HG02885 (cell line): ENCODE results near the gene CDHR5.

Experiments used
- ATAC-seq: cut with Tn5 transposase; IDR thresholded peaks from one replicate; pipeline ENCODE4 v1.9.1; 2021; ENCODE audit warnings: mild to moderate bottlenecking; ENCODE audit not compliant: unreplicated experiment, poor library complexity

The CDHR5 gene

DNA sequence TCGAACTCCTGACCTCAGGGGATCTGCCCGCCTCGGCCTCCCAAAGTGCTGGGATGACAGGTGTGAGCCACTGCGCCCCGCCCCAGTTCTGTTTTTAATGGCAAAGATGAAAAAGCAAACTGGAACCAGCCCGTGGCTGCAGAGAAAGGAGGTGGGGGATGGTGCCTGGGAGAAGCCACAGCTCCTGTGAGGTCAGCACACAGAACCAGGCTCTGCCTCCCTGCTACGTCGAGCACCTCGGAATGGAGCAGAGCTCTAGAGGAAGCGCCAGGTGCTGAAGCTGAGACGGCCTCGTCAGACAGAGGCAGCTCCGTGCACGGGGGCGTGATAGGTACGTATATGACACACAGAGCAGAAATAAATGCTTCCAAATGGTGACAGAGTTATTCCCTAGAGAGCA is 20.8 kb upstream of the CDHR5 start:
- ATAC-seq = no peak

DNA sequence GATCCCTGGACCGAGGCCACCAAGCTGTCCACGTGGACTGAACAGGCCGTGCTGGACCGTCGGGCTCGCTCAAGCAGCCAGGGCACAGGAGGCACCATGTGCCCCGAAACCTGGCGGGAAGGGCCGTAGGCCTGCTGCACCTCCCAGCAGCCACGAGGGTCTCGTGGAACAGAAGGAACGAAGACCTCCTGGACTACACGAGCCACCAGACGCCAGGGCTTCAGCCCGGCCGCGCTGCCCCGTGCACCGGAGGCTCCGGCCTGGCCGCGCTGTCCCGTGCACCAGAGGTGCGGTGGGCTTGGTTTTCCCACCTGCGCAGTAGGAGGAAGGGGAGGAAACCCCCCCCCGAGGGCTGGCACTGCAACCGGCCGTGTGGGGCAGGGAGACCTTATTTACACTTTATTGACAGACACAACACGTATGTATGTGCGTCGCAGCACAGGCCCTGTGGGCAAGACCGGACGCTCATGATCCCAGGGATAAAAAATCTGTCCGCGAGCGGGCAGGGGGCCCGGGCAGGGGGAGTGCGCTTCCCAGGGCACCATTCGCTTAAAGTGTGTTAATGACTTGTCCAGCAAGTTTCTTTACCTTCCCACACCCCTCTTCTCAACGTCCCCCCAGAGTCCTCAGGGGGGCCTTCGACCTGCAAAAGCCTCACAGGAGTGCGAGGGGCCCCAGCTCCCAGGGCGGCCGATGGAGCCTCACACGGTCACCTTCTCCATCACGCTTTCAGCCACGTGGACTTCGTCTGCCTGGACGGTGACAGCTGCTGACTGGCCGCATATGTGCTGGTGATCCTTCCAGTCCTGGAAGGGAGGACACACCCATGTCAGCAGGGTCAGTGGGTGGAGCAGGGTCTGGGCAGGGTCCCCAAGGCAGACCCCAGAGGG is 19.3 kb upstream of the CDHR5 start:
- no peak for ATAC-seq

DNA sequence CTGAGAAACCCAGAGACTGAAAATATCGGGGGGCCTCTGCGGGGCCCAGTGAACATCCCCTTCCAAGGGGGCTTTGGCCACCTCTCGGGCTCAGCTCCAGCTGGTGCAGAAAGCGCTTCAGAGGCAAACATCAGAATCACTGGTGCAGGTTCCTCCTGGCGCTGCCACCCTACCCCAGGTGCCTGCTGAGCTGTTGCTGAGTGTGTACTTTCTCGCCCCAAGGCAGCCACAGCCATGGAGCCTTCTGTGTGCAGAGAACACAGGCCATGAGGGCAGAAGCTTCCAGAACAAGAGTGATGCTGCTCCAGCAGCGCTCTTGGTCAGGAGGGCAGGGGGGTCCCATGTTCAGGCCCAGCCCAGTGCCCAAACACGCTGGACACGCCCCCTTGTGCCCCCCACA is 18.6 kb upstream of the CDHR5 start:
- no peak for ATAC-seq

DNA sequence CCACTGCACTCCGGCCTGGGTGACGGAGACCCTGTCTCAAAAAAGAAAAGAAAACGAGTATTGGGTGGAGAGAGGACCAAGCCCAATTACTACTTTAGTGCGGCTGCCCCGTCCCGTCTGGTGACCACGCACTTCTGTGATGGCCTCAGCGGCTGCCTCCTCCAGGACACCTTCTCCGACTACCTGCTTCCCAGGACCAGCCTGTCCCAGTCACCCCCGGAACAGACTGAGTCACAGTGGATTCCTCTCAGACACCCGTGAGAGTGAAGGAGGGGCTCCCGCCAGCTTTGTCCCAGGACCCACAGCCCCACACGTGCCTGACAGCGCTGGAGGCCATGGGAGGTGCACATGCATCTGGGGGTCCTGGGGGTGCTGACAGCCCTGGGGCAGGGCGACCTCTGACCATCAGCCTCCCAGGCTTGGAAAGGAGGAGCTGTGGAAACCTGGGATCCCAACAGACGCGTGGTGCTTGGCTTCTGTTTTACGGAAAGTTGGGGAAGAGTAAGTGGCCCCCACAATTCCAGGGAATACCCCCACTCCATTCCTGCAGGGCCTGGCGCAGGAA is 17.1 kb upstream of the CDHR5 start:
- ATAC-seq = no peak

DNA sequence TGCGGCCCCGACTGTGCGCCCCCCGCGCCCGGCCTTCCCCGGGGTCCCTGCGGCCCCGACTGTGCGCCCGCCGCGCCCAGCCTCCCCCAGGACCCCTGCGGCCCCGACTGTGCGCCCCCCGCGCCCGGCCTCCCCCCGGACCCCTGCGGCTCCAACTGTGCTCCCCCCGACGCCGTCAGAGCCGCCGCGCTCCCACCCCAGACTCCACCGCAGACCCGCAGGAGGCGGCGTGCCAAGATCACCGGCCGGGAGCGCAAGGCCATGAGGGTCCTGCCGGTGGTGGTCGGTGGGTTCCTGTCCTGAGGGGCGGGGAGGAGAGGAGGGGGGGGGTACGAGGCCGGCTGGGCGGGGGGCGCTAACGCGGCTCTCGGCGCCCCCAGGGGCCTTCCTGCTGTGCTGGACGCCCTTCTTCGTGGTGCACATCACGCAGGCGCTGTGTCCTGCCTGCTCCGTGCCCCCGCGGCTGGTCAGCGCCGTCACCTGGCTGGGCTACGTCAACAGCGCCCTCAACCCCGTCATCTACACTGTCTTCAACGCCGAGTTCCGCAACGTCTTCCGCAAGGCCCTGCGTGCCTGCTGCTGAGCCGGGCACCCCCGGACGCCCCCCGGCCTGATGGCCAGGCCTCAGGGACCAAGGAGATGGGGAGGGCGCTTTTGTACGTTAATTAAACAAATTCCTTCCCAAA is 15.4 kb upstream of the CDHR5 start:
- no peak for ATAC-seq

DNA sequence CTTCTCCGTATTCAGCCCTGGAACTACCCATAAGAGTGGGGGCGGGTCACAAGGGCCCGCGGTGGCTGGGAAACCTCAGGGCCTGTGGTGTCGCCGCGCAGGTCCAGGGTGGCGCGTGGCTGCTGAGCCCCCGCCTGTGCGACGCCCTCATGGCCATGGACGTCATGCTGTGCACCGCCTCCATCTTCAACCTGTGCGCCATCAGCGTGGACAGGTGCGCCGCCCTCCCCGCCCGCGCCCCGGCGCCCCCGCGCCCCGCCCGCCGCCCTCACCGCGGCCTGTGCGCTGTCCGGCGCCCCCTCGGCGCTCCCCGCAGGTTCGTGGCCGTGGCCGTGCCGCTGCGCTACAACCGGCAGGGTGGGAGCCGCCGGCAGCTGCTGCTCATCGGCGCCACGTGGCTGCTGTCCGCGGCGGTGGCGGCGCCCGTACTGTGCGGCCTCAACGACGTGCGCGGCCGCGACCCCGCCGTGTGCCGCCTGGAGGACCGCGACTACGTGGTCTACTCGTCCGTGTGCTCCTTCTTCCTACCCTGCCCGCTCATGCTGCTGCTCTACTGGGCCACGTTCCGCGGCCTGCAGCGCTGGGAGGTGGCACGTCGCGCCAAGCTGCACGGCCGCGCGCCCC is 14.7 kb upstream of the CDHR5 start:
- ATAC-seq = no peak

DNA sequence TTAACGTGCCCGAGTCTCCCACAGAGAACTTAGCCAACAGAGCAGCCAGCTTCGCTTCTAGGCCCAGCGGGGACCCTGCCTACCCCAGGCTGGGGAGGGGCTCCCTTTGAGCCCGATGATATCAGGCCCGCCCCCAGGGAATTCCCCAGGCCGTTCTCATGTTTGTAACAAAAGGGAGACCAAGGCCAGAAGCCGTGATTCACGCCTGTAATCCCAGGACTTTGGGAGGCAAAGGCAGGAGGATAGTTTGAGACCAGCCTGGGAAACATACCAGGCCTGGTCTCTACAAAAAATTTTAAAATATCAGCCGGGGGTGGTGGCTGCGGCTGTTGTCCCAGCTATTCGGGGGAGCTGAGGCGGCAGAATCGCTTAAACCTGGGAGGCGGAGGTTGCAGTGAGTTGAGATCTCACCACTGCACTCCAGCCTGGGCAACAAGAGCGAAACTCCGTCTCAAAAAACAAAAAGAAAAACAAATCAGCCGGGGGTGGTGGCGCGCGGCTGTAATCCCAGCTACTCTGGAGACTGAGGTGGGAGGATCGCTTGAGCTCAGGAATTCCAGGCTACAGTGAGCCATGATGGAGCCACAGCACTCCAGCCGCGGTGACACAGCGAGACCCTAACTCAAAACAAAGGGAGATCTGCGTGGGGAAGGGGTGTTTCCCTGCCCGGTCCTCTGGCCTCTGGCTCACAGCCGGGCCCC is 14.0 kb upstream of the CDHR5 start:
- no peak for ATAC-seq

DNA sequence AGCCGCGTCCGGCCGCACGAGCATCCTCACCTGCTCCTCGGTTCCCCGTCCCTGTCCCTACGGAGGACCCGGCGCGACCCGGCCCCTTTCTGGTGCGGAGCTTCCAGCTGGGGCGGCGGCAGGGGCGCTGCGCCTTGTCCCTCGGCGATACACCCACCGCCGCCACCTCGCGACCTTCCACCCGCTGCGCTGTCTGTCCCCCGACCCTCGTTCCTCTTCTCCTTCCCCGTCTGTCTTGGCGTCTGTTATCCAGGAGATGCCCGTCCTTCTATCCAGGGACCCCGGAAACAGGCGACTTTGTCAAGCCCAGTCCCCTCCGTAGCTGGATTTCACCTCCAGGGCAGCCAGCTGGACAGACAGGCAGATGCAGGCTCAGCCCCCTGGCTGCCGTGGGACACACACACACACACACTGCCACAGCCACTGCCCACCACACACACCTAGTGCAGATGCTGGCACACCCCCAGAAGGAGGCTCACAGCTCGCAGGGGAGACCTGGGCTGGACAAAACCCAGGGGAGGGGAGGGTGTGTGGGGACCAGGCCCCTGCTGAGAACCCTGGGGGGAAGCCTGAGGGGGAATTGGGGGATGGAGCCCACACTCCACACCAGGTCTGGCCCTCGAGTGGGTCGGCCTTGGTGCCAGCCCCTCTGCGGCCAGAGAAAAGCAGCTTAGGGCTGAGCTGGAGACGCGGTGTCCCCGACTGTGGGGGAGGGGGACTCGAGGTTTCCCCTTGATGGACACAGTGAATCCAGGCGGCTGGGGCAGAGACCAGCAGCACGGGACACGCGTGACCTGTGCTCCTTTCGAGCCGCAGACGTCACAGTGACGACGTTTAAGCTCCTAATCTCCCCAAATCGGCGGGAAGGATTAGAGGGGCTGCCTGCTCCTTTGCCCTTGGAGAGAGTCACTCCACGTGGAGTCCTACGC is 13.1 kb upstream of the CDHR5 start:
- ATAC-seq = no peak

DNA sequence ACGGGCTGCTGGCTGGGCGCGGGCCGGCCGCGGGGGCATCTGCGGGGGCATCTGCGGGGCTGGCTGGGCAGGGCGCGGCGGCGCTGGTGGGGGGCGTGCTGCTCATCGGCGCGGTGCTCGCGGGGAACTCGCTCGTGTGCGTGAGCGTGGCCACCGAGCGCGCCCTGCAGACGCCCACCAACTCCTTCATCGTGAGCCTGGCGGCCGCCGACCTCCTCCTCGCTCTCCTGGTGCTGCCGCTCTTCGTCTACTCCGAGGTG is 12.5 kb upstream of the CDHR5 start:
- ATAC-seq = no peak

DNA sequence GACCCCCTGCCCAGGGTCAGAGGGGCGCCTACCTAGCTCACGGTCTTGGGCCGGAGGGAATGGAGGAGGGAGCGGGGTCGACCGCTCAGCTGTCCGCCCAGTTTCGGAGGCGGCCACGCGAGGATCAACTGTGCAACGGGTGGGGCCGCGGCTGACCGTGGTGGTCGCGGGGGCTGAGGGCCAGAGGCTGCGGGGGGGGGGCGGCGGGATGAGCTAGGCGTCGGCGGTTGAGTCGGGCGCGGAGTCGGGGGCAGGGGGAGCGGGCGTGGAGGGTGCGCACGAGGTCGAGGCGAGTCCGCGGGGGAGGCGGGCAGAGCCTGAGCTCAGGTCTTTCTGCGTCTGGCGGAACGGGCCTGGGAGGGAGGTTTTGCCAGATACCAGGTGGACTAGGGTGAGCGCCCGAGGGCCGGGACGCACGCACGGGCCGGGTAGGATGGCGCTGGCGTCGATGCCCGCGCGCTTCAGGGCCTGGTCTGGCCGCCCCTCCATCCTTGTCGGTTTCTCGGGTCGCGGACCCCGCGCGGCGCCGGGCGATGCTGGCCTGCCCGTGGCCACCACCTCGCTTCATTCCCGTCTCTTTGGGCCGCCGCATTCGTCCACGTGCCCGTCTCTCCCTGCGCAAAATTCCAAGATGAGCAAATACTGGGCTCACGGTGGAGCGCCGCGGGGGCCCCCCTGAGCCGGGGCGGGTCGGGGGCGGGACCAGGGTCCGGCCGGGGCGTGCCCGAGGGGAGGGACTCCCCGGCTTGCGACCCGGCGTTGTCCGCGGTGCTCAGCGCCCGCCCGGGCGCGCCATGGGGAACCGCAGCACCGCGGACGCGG is 12.0 kb upstream of the CDHR5 start, which contains the start of gene DRD4:
DRD4 (plus strand) TSS at position 759 of the 822 bp plus-strand sequence; CDS start at position 795, 36 bp downstream.
- no peak for ATAC-seq

DNA sequence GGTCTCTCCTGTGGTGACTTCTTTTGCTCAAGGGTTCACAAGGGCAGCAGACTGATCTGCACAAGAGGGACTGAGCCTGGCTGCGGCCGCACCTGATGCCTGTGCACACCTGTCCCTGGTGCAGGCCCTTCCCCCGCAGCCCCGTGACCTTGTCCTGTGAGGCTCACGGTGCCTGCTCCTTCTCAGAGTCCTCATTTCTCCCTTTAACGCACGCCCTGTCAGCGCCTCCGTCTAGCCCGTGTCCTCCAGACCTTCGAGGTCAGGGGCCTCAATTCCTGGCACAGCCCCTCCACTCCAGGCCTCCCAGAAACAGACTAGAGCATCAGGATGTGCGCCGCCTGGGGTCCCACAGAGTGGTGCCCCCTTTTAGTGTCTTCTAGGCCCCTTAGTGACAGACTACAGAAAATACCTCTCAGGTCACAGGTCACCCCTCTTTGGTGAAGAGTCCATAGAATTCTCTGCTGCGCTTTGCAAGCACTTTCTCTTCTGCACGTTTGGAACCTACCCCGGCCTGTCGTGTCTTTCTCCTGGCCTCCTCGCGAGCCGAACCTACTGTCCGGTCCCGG is 11.3 kb upstream of the CDHR5 start:
- ATAC-seq = no peak

DNA sequence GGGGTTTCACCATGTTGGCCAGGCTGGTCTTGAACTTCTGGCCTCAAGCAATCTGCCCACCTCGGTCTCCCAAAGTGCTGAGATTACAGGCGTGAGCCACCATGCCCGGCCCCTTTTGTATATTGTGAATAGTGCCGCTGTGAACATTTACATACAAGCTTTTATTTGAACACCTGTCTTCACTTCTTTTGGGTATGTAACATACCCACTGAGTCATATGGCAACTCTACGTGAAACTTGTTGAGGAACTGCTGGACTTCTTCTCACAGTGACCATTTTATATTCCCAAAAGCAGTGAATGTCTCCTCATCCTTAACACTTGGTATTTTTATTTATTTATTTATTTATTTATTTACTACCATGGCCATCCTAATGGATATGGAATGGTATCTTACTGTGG is 6.1 kb upstream of the CDHR5 start:
- ATAC-seq = no peak

DNA sequence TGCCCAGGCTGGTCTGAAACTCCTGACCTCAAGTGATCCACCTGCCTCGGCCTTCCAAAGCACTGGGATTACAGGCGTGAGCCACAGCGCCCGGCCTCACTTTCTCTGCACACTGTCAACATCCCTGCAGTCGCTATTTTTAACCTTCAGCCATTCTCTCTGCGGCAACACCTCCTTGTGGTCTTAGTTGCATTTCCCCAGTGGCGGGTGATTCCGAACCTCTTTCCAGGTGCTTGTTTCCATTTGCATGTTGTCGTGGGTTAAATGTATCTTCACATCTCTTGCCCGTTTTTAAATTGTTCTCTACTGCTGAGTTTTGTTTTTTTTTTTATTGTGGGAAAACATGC is 4.5 kb upstream of the CDHR5 start:
- ATAC-seq = no peak

DNA sequence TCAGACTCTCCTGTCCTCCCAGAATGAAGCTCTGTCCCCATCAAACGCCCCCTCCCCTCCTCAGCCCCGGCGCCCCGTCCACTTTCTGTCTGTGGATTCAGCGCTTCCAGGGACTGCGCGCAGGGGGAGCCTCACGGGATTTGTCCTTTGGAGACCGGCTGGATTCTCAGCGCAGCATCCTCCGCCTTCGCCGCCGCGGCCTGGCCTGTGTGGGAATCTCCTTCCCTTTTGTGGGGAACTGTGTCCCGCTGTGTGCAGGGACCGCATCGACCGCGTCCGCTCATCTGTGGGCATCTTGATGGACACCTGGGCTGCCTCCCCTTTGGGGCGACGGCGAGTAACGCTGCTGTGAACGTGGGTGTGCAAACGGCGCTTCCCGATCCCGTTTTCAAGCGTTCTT is 3.3 kb upstream of the CDHR5 start:
- no peak for ATAC-seq

DNA sequence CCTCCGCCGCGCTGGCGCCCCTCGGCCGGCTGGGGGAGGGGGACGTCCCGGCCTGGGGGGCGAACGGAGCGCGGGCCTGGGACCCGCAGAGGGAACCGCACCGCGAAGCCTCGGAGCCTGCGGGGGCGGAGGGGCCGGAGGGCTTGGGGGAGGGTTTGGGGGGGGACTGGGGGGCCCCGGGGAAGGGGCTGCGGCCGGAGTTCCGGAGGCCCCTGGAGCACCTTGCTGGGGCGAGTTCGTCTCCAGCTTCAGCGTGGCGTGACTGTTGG is 2.5 kb upstream of the CDHR5 start:
- ATAC-seq = no peak

DNA sequence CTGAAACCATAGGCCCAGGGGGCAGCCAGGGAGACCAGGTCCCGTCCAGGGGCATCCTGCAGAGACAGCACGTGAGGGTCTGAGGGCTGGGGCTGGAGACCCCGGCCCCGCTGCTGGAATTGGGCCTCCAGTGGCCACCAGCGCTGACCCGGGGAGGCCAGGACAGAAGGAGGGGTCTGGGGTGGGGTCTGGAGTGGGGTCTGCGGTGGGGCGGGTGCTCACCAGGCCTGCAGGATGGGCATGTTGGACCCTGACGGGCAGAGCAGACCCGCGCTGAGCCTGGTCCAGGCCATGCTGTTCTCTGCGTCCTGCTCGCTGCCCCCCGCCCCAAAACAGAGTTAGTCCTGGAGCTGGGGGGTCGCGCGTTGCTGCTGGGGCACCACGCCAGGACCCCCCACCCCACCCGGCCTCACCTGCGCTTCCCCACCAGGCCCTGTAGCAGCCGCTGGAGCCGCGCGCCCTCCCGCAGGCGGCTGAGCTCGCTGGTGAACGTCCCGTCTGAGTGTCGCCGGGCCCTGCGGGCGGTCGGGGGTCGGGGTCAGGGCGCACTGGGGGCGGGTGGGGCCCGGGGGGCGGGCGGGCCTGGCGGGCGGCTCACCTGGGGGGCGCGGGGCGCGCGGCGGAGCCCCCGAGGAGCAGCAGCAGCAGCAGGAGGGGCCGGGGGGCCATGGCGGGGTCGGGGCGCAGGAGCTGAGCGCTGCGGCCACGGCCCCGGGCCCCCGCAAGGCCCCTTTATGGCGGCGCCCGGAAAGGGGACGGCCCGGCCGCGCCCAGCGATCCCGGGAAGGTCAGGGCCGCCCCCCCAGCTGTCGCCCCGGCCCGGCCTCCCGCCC is 1.9 kb upstream of the CDHR5 start, which contains the start of gene SCT:
SCT (minus strand) TSS at position 707 of the 833 bp plus-strand sequence; CDS start at position 669, 38 bp downstream.
- ATAC-seq = no peak

DNA sequence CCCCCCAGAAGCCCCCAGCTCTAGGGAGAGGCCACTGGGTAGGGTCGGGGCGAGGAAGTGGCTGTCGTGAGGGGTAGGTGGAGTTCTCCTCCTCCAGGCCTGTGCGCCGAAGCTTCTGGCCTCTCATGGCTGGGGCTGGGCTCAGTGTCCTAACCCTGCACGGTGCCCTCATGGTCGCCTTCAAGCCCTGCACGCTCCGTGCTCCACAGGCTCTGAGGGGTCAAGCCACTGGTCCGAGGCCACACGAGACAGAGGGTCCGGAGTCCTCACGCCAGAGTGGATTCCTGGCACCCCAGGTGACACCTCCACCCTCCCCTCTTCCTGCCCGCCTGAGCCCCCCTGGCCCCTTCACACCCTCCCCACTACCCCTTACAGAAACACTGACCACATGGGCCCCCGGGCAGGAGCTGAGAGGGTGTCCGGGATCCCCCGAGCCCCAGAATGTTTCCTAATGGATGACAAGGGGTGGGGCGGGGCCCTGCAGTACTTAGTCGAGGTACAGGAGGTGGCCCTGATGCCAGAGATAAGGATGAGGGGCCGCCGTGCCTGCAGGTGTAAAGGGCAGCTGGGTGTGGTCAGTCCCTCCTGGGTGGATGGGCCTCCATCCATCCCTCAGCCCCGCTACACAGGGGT is 997 bp upstream of the CDHR5 start:
- ATAC-seq = no peak
